Activated CD8-positive, alpha-beta memory T cell treated with anti-CD3 and anti-CD28 coated beads, Interleukin-2, amount 50 U/mL, for 1 hour (primary cell): Measurements from ENCODE around the gene MLXIPL.
A peak's percentile ranks its signal among the peaks of the same experiment; 100 is the strongest.
"Not testable (repeated sequence)": the region's sequence is repeated elsewhere in the genome, so short reads cannot be mapped to it uniquely, and the experiment has no call there.

ENCODE experiments used
- DNase-seq: peaks from one replicate; pipeline ENCODE4 v3.0.0-alpha.2; 2020; ENCODE audit errors: extremely low read depth

MLXIPL gene

DNA sequence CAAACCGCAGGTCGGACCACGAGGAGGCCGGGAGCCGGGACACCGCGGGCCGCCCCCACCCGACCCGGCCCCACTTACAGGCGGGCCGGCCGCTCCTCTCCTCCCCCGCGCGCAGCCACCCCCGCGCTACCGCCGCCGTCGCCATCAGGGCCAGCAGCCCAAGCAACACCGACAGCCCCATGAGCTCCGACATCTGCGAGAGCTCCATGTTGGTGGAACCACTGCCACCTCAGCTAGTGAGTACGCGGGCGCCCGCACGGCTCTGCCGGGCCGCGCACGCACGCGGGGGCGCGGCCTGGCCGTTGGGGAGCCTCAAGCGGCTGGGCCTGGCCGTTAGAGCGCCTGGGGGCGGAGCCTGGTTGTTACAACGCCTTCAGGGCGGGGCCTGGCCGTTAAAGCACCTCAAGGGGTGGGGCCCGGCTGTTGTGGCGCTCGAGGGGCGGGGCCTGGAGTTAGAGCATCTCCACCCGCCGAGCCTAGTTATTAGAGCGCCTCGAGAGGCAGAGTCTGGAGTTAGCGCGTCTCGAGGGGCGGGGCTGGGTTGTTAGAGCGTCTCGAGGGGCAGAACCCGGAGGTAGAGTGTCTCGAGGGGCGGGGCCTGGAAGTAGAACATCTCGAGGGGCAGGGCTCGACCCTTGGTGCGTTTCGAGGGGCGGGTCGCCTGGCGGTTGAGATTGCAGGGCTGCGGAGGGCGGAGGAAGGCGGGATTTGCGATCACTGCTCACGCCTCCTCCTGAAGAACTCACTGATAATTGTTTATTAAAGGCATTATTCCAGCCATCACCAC, 45.8 kb downstream of the MLXIPL start, which contains the start of gene TBL2:
TSS of gene TBL2 (minus strand) at position 238 of the 787 bp plus-strand sequence. CDS start at position 208, 30 bp downstream.
- peak; percentile 95 for DNase-seq

GRCh38 chr7:73577627-73578341, 46.5 kb downstream of the MLXIPL start:
- DNase-seq = no peak

DNA sequence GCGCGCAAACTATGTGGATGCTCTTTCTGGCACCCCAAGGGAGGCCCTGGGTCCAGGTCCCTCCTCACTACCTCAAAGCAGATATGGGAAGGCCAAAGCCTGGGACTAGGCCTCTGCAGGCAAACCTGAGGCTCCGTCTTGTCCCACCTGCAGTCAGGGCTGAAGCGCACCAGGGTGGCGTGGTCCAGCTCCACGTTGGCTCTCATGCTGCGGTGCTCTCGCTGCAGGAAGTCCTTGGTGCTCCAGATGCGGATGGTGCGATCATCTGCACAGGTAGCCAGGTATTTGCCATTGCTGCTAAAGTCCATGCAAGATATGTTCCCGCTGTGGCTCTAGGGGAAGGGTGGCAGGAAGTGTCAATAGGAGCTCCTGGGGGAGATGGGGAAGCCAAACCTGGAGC, 50.5 kb downstream of the MLXIPL start:
- DNase-seq = no peak

GRCh38 chr7:73573276-73573675, 51.0 kb downstream of the MLXIPL start:
- no peak for DNase-seq

GRCh38 chr7:73572767-73573186, 51.5 kb downstream of the MLXIPL start:
- no peak for DNase-seq

GRCh38 chr7:73570977-73571376, 53.3 kb downstream of the MLXIPL start:
- no peak for DNase-seq

DNA sequence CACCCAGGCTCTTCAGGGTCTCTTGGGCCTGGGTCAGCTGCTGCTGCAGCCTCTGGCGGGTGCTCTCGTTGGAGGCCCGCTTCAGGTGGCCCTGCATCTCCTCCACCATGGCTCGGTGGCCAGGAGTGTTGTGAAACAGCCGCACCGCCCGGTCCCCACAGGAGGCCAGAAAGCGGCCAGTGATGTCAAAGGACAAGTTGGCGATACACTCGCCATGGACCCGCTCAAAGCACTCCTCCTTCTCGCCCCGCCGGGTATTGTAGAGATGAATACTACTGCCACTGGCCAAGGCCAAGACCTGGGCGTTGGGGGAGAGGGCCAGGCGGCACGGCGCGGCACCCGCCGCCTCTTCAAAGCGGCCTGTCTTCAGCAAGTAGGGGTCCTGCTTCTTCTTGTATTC, 53.8 kb downstream of the MLXIPL start:
- DNase-seq = no peak

DNA sequence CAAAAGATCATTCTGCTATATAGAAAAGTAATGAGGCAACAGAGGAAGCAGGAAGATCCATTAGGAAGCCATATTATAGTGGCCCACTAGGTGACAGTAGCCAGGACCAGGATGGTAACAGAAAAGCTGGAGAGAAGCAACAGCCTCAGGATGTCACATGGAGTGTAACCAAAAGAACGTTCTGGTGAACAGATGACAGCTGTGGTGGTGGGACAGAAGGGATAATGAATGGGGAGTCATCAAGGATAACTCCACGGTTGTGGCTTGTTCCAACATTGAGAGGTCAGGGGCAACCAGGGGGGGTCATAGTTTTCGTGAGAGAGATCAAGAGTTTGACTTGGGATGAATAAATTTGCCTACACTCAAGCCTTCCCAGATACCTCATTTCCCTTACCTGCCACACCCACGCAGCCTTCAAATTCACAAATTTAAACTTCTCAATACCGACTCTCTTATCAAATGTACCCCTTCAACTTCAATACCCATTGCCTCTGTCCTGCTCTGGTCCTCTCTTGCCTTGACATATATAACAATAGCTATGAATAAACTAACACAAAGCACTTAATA, 55.2 kb downstream of the MLXIPL start:
- DNase-seq = no peak

- DNase-seq = no peak
Observed at GRCh38 chr7:73567846-73568685, 56.3 kb downstream of the MLXIPL start.

GRCh38 chr7:73567140-73567539, 57.2 kb downstream of the MLXIPL start:
- no peak for DNase-seq

DNA sequence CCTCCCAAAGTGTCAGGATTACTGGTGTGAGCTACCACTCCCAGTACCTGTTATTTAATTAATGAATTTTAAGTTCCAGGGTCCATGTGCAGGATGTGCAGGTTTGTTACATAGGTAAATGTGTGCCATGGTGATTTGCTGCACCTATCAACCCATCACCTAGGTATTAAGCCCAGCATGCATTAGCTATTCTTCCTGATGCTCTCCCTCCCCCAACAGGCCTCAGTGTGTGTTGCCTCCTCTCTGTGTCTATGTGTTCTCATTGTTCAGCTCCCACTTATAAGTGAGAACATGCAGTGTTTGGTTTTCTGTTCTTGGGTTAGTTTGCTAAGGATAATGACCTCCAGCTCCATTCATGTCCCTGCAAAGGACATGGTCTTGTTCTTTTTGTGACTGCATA, 57.9 kb downstream of the MLXIPL start:
- DNase-seq = not testable (repeated sequence)

GRCh38 chr7:73565675-73566340, 58.5 kb downstream of the MLXIPL start:
- no peak for DNase-seq

DNA sequence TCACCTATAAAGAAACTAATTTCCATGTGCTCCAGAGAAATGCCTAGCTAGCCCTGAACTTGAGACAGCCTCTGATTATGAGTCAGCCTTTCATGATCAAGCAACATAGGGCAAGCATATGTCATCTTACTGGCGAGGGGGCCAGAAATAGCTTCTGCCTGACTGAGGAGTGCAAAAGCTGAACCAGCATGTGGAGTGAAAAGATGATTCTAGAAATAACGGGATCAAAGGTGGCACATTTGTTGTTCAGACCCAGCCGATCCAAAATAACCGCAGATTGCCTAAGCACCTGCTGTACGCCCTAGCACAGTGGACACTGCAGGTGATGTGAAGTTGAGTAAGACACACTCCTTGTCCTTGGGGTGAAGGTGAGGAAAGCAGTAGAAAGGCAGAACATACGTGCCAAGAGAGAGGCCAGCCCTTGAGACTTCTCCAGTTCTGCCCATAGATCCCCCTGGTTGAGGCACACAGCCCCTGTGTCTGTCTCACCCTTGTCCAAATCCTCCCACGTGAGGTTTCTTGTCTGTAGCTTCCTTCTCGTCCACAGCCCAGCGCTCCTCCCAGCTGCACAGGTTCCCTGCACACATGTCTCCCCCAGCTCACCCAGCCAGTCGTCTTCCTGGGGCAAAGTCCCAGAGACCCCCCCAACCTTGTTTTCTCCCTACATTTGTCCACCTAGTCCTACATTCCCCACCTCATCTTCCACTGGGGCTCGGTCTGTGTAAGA, 64.0 kb downstream of the MLXIPL start:
- no peak for DNase-seq

DNA sequence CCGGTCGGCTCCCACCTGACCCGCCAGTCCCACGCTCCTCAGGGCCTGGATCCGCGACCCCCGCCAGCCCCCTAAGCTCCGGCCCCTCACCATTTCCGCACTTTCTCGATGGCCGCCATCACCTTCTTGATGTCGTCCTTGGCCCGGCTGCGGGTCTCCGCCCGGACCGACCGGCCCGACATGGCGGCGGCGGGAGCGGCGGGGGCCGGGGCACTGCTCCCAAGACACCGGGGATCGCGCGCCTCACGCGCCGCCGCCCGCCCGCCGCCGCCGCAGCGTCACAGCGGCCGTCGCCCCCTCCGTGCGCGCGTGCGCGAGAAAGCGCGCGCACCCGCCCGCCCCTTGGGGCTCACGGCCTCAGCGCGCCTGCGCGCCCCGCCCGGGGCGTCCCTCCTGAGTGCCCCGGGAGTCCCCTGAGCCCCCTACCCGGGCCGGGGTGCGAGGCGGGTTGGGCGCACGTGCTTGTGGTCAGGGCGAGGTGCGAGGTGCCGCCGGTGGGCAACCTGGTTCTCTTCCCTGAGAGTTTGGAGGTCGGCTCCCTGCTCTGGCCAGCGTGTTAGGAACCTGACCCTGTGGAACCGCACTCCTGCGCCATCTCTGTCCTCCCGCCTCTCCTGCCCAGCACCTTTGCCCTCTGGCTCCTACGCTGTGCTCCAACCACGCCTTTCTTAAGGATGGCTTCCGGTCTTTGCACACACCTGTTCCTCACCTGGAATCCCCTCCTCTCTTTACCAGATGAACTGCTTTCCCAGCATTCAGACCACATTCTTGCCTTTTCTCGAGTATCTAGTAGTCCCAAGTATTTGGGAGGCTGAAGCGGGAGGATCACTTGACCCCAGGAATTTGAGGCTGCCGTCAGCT, 66.7 kb downstream of the MLXIPL start, which contains the start of gene BCL7B:
TSS of gene BCL7B (minus strand) at position 294 of the 861 bp plus-strand sequence. CDS start at position 182, 112 bp downstream.
- no peak for DNase-seq

GRCh38 chr7:73557108-73557396, 67.3 kb downstream of the MLXIPL start:
- peak; percentile 54 for DNase-seq

DNA sequence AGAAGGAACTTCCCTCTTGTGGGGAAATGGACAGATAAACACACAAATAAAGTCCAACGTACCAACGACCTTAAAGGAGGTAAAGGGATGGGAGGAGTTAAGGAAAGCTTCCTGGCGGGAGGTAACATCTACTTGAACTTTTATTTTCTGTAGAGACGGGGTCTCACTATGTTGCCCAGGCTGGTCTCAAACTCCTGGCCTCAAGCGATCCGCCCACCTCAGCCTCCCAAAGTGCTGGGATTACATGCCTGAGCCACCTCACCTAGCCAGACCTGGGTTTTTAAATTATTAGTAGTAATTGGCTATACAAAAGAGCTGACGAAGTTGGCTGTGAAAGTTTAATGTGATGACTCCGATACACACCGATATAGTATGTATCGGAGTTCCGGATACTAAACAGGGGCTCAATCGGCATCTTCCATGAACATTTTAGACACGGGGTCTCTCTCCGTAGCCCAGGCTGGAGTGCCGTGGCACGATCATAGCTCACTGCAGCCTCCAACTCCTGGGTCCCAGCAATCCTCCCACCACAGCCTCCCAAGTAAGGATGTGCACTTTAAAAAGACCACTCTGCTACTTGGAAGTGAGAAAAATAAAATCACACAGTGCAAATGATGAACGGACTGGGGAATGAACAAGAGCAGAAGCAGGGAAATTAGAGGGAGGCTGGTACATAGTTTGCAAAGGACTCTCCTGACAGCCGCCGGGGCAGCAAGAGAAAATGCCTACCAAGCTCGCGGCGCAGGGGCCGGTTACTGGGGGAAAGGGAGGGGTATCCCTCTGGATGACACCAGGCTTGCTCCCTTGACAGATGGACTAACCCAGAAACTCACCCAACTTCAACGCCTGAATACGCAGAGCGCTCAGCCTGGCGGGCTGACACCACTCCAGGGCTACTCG, 67.9 kb downstream of the MLXIPL start:
- DNase-seq = no peak

- DNase-seq = no peak
Observed at GRCh38 chr7:73555411-73555982, 68.8 kb downstream of the MLXIPL start.

- not testable (repeated sequence) for DNase-seq
Observed at GRCh38 chr7:73550093-73550492, 74.2 kb downstream of the MLXIPL start.
